CD4-positive, alpha-beta T cell treated with Interleukin-6 for 4 hours (primary cell): ENCODE data around the gene NUDCD3.
"Not testable (repeated sequence)": the region's sequence is repeated elsewhere in the genome, so short reads cannot be mapped to it uniquely, and the experiment has no call there.

ENCODE experiments used
- DNase-seq: peaks from one replicate; pipeline ENCODE4 v3.0.0-alpha.2; 2020; ENCODE audit warnings: mixed read lengths

Gene NUDCD3

DNA sequence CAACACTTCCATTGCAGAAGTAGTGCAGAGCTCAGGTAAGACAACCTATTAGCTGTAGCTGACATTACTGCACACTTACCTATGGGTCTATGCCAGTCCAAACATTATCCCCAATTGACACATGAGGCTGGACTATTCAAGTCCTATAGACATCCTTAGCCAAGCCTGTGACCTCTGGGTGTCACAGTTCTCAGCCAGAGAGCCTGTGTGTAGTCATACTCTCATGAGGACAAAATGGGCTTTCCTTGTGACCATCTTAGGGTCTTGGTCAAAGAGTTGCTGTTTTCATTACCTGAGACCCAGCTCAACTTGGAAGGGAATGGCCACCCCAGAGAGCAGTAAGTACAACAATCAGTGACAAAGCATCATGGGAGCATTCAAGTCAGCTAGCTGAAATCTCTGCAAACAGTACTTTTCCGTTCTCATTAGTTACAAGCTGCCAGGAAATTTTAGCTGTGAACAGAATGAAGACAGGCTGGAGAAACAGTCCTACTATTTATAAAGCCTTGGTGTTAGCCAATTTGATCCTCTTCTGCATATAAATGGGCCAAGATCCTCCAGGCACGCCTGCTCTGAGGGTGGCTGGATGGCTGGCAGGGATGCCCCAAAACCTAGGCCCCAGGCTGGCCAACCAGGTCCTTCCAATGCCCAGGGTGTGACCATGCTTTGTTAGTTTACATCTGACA, 44.3 kb downstream of the NUDCD3 start:
- no peak for DNase-seq

DNA sequence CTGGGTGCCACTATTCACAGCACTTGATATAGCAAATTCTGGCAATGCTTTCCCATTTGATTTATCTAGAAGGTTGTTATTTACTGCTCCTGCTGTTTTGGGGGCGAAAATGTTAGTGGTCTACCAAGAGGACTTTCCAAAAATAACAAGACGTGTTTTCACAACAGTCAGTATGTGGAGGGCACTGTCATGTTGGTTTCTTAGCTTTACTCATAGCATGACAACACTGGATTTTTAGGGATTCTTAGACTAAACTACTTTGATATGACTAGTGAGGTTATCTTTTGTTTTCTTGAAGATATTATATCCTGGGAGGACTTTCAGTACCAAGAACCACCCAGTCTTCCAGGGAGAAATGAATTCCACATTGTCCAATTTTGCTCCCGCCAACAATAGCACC, 49.4 kb downstream of the NUDCD3 start:
- DNase-seq = no peak

DNA sequence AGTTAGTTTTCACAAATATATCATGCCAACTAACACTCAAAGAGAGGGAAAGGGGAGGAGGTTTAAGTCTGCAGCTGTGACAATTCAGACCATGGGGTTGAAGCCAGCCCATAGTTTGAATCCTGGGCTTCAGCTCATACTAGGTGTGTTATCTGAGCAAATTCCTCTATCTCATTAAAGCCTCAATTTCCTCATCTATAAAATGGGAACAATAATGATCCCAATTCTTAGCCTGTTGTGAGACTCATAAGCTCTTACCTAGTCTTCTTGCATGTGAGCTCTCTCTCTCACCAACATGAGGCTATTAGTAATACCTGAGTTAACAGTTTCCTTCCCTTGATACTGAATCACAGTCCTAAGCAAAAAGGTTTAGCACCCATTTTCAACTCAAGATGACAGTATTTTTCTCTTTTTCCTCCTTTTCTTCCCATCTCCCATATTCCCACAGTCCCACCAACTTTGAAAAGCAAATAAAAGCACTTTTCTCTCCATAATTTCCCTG, 49.8 kb downstream of the NUDCD3 start:
- DNase-seq = no peak

DNA sequence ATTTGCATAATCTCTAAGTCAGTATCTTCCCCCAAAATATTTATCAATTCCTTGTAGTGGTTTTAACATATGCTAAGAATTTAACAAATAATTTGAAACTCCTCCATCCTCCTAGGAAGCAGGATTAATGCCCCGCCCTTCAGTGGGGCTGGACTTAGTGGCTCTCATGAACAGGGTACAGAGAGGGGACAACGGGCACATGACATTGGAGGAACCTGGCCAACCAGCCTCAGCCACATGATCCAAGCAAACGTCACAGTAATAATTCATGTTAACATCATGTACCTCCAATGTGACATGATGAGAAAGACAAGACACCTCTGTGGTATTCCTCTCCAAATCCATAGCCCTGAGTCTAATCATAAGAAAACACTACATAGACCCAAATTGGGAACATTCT, 50.5 kb downstream of the NUDCD3 start:
- DNase-seq = no peak

DNA sequence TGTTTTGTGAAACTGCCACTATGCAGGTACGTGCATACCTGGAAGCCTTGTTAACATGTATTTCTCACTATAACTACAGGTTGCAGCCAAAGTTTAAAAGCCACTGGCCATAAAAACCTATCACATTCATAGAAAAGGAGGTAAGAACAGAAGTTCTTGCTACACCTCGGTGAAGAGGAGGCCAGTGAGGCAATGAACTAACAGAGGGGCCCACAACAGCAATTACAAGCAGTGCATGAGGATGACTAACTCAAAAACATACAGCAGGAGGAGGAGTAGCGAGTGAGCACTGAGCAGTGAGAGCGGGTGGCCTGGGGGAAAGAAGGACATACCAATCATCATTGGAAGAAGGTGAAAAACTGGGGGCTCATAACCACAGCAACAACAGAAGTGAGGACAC, 51.6 kb downstream of the NUDCD3 start:
- no peak for DNase-seq

DNA sequence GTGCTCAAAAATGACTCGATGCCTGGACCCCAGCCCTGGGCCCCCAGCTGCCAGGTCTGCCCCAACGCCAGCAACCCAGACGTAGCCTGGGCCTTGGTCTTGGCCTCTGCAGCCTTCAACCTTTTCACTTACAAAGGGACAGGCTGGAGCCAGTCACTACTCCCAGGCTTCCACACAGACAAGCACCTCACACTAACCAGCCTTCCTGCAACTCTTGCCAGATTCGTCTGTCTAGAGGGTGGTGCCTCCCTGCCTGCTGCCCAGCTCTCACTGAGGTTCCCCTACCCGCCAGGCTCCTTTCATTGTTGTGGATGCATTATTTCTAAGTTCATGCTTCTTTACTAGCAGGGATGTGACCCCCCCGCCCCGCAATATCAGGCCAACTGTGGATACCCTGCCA, 56.3 kb downstream of the NUDCD3 start:
- DNase-seq = no peak

DNA sequence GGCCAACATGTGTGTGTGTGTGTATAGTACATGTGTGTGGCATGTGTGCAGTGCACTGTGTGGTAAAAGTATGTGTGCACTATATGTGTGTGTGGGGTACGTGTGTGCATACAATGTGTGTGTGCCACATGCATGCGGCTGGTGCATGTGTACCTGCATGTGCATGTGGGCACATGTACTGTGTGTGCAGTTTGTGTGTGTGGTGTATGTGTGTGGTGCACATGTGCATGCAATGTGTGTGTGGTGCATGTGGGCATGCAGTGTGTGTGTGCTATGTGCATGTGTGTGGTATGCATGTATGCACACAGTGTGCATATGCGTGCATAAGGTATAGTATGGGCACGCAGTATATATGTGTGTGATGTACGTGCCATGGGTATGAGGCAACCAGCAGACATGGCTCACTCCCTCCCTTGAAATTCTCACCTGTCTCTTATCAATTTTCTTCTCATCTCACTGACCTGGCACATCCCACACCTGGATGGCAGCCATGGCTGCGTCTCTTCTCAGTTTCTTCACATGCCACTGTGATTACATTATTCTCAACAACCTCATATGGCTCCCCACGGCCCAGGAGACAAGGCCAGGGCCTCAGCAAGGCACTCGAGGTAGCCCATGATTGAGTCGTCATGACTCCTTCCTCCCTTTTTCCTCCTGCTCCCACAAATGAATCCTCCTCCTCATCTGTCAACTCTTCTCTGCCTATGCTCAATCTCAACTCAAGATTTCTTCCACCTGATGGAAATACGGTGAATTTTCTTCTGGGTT, 57.0 kb downstream of the NUDCD3 start:
- DNase-seq = no peak

DNA sequence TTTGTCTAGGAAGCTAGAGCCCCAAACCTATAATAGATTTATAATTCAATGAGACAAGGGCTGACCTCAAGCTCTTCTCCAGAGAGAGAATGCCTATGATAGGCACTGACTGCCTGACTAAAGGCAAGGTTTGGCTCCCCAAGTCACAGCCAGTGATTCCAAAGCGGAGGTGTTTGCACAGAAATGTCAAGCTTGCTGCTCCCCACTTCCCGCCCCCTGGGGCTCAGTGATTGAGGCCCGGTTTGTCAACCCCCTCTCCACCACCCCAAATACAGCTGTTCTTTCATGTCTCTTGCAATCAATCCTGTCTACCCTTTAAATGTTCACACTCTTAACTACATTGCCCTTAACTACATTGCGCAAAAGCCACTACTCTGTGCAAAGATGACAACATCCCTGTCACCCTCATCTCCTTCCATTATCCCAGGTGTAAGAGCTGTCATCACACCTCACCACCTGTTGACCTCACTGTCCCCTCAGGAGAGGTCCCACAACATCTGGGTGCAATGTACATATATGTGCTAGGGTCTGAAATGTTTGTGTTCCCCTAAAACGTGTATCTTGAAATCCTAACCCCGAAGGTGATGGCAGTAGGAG, 58.0 kb downstream of the NUDCD3 start:
- no peak for DNase-seq

DNA sequence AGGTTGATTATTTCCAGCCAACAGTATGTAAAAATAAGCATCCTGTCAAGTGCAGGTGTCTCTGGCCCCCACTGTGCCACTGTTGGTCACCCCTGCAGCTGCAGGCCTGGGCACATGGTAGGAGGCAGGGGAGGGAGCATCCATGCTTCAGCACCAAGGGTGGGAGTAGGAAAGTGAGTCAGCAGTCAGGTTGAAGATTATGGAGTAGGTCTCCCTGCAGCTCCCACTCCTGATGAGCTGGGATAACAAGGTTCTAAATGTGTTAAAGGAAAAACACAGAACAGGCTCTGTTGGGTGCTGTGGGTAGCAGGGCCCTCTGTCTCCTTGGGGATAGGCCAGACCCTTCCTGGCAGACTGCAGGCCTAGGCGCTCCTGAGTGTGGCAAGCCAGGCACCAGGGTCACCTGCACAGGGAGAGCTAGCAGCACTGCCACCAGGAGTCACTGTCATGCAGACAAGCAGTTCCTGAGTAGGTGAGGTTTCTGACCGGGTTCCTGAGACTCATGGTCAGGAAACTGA, 59.3 kb downstream of the NUDCD3 start:
- peak; percentile 49 for DNase-seq

DNA sequence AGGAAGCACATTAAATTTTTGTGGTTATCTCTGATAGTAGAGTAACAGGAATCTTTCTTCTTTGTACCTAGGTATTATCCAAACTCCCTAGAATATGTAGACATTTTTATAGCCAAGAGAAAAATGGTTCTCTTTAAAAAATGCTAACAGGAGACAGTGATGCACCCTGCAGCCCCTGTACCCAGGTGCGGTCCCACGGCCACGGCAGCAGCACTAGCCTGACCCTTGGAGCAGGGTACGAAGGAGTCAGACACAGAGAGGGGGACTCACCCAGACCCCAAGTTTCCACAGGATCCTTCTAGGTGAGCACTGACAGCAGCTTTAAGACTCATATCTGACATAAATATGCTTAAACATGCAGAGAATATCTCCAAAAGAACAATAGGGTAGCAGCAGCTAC, 60.4 kb downstream of the NUDCD3 start:
- no peak for DNase-seq

DNA sequence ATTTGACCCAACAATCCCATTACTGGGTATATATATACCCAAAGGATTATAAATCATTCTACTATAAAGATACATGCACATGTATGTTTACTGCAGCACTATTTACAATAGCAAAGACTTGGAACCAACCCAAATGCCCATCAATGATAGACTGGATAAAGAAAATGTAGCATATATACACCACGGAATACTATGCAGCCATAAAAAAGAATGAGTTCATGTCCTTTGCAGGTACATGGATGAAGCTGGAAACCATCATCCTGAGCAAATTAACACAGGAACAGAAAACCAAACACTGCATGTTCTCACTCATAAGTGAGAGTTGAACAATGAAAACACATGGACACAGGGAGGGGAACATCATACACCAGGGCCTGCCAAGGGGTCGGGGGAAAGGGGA, 65.7 kb downstream of the NUDCD3 start:
- not testable (repeated sequence) for DNase-seq

DNA sequence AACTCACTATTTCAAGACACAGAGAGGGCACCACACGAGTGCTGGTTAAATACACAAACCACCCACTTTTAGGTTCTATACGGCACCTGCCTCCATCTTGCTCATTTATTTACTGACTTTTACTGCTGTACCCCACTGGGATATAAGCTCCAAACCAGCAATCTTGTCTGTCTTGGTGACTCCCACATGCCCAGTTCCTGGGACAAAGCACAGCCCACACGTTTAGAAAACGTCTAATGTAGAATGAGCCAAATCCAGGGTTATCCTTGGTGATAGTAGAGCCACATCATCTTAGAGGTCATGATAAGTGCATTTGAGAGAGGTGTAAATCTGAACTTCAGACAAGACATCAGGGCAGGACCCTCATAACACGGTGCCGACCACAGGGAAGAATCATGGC, 73.5 kb downstream of the NUDCD3 start:
- DNase-seq = no peak

DNA sequence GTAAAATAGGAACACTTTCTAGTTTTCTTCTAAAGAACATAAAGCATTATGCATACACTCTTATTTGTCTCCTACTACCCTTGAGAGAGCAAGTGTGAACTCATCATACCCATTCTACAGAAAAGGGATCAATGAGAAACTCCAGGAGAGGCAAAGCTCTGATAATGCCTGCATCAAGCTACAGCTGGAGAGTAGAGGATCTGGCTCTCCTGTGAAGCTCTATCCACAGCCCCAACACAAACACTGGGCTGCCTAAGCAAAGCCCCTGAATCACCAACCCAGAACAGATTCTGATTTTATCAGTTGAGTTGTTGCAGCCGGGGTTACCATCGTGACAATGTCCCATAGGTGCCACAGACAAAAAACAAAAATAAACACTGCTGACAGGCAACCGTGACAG, 74.9 kb downstream of the NUDCD3 start:
- DNase-seq = no peak

DNA sequence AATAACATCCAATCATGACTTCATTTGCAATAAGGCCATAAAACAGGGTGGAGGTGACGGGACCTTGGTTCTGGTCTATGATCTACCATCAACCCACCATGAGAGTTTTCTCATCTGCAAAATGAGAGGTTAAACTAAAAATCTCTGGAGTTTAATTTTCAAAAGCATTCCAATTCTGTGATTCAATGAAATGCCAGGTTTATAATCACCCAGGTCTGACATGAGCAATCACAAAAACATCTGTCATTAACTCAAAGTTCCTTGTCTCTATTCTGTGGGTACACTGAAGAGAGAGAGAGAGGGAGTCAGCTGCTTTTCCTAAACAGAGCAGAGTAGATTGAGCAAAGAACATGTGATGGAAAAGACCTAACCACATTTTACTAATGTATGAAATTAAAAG, 75.4 kb downstream of the NUDCD3 start:
- DNase-seq = no peak

DNA sequence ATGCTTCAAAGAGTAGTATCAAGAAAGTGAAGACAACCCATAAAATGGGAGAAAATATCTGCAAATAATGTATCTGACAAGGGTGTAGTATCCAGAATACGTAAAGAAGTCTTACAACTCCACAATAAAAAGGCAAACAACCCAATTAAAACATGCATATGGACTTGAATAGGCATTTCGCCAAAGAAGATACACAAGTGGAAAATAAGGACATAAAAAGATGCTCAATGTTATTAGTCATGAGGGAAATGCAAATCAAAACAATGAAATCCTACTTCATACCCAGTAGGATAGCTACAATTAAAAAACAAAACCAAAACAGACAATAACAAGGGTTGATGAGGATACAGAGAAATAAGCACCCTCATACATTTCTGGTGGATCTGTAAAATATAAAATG, 79.2 kb downstream of the NUDCD3 start:
- DNase-seq = no peak

DNA sequence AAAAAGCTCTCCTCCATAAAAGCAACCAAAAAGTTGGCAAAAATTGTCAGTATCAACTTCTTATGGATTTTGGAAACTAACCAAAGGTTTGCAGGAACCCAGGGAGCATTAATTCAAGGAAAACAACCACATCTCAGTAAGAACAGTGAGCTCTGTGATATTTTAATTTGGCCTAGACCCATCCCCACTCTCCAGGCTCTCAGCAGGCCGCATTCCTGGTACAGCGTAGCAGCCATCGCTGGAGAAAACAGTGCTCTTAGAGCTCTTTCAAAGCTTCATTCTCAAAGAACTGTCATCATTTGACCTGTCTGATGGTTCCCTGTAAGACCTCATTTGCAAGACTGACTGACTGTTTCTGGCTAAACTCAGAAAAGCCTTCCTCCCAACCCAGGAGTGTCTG, 81.9 kb downstream of the NUDCD3 start:
- no peak for DNase-seq

DNA sequence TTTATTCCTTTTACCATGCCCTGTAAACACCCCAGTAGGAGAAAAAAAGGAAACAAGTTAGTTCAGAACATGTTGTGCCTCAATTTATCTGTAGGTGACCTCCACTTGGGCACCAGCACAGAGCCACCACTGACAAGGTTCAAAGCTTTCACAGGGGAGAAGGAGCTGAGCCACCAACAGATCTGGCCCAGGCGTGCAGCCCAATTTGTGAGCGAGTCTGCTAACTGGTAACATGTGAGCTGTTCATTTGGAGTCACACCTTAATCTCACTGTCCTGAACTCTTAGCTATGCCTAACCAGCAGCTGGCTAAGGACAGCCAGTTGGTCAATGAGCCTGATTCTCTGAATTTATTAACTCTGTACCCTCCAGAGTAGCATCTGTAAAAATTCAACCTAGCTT, 86.7 kb downstream of the NUDCD3 start:
- DNase-seq = no peak

DNA sequence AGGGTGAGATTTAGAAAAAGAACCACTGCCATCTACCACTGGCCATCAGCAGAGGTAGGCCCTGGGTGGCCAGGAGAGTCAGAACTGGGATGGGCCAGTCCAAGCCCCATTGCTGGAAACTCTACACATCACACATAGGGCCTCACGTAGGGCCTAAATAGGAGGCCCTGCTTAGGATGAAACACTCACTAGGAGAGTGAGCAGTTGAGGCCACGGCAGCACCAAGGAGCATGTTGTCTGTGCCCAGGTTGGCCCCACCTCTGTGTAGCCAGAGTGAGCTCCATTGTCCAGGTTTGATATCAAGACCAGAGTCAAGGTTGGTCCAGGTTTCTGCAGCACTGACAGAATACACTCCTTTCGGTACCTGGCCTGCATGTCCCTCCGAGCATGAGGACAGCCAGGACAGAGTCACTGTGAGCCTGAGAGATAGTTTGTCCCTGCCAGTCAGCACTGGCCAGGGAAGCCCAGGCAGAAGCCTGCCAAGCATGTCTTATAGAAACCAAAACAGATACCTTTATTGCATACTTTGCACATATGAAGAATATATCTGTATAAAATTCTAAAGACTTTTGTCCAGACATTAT, 87.2 kb downstream of the NUDCD3 start:
- no peak for DNase-seq

DNA sequence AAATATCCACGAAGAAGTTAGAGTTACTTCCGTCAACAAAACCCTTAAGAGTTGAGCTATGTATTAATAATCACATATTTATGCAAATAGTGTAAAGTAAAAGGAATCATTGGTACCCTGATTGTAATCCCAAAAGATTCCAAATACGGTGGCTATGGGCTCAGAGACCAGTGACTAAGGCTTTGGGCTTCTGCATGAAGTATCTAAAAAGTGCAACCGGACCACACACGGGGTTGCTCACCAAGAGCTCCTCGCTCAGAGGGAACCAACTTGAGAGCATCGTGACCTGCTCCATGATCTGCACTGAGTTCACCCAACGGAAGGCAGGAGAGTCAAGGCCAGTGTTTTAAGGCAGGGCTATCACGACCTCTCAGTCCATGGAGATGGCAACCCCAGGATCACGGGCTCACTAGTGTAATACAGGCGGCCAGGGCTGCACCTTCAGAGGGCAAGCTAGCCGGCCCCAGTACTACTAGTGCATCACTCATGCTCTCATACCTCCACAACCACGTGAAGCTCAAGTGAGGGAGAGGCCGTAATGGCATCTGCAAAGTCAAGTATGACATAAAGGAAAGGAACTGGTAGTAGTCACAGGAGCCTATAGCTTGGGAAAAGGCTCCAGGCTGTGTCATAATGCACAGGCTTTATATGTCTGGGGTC, 87.9 kb downstream of the NUDCD3 start:
- DNase-seq = no peak

DNA sequence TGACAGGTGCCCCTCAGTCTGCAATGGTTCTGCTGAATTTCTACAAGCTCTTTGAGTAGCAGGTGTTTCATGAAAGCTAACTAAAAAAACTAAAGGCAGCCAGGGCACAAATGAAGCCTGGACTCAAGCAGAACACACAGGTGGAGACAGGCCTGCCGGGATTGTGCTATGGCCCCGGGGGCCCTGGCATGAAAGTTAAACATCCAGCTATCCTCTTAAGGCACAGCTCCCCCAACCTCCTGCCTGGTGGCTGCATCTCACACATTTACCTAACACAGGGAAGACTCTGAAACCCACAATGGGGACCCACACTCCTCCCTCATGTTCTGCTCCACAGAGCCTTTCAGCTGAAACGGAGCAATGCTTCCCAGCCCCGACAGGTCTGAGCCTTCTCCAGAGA, 88.8 kb downstream of the NUDCD3 start:
- DNase-seq = no peak

DNA sequence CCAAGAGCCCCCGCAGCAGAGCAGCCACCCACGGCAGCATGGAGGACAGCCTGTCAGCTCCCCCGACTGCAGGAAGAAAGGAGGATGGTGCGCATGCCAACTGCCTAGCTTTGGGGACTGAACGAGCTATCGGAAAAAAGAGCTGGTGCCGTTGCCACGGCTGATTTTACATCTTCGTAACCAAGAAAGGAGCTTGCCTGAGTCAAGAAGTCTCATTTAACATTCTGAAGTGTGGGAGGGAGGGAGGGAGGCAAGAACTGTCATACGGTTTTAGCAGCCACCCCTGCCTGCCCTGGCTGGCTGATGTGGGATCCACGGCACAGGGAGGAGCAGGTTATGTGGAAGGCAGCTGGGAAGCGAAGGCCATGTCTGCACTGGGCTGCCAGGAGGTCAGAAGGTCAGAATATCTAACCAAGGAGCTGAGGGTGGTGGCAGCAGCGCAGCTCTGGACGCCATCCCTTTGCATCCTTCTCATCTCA, 90.4 kb downstream of the NUDCD3 start:
- no peak for DNase-seq

DNA sequence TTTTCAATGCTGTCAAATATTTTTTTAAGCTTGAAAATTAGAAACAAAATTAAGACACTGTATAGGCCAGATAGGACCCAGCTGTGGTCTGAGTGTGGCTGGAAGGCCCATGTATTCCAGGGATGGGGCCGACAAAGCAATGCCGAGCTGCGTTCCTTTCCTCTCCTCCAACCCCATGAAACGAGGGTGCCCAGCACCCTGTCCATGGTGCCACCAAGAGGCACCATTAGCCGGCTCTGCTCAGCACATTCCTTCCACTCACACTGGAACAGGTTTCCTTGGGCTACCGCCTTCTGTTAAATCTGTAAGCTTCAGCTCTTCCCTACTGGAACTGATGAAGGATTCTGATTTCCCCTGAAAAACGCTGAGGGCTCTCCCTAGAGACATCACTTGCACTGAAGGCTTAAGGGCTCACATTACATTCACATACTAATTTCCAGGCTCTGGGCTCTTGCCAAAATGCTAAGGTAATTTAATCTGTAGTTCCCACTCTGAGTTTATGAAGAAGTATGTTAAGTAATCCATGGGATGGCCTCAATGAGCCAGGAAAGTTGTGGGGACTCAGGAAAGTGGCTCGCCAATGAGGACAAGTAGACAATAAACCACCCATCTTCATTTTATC, 91.4 kb downstream of the NUDCD3 start:
- DNase-seq = no peak
